Natural killer cell (primary cell): ENCODE results near the gene MBP. TPM values are rescaled to one million over a fixed set of nuclear protein-coding genes. Genes with fewer than 3 reads are reported as not detected.

Source experiments
- ATAC-seq, 3 donors: fragments of 150-1000 bp in 2 of 3; fragments of 200-7000 bp in 1 of 3; cut with Tn5 transposase; 1 replicate in 1 of 3; 2 replicates in 2 of 3; pipeline ENCODE4 v1.10.0; 2021; ENCODE audit warnings: mild to moderate bottlenecking in 2 of 3, moderate library complexity in 2 of 3
- DNase-seq, 2 donors: peaks; one replicate each; pipeline versions ENCODE4 v3.0.0 to v3.0.0-alpha.2; 2013 to 2021; ENCODE audit warnings: mixed read lengths in 1 of 2
- H3K27ac ChIP-seq: one replicate; pipeline ENCODE4 v1.5.1; 2013; ENCODE audit warnings: mild to moderate bottlenecking, low read length
- H3K27me3 ChIP-seq: one replicate; pipeline ENCODE4 v1.6.1; 2013; ENCODE audit warnings: low read length; ENCODE audit not compliant: control insufficient read depth, insufficient read depth
- H3K36me3 ChIP-seq: one replicate; pipeline ENCODE4 v1.6.1; 2013; ENCODE audit warnings: low read length; ENCODE audit not compliant: control insufficient read depth, insufficient read depth
- H3K4me1 ChIP-seq: one replicate; pipeline ENCODE4 v1.6.1; 2013; ENCODE audit warnings: low read length; ENCODE audit not compliant: control insufficient read depth, insufficient read depth
- H3K4me3 ChIP-seq: one replicate; pipeline ENCODE4 v1.5.1; 2013; ENCODE audit warnings: low read length
- H3K9me3 ChIP-seq: one replicate; pipeline ENCODE4 v1.6.1; 2013; ENCODE audit warnings: low read length; ENCODE audit not compliant: control insufficient read depth, insufficient read depth
- H3K27ac Mint-ChIP-seq, 2 donors: one replicate each; pipeline ENCODE4 v1.8.0; 2022; ENCODE audit warnings: mild to moderate bottlenecking in 2 of 2, mixed read lengths in 2 of 2, moderate library complexity in 1 of 2
- H3K27me3 Mint-ChIP-seq, 2 donors: one replicate each; pipeline ENCODE4 v1.8.0; 2022; ENCODE audit warnings: low read depth in 2 of 2, mixed read lengths in 2 of 2
- H3K36me3 Mint-ChIP-seq: one replicate; pipeline ENCODE4 v1.8.0; 2022; ENCODE audit warnings: mixed read lengths
- H3K4me1 Mint-ChIP-seq, 2 donors: one replicate each; pipeline ENCODE4 v1.8.0; 2022; ENCODE audit warnings: mixed read lengths in 2 of 2
- H3K4me3 Mint-ChIP-seq: one replicate; pipeline ENCODE4 v1.8.0; 2022; ENCODE audit warnings: mild to moderate bottlenecking, moderate library complexity, mixed read lengths
- H3K9me3 Mint-ChIP-seq, 2 donors: one replicate each; pipeline ENCODE4 v1.8.0; 2022; ENCODE audit warnings: mixed read lengths in 2 of 2
- CTCF ChIP-seq: fragments of 200-600 bp; IDR thresholded peaks from one replicate; pipeline ENCODE4 v1.8.0; 2022; ENCODE audit warnings: antibody characterized with exemption
- WGBS: methylation state at CpG from one replicate; pipeline ENCODE4 v1.1.7; 2013; ENCODE audit warnings: missing lambda C conversion rate; ENCODE audit not compliant: insufficient coverage; 5-methylcytosine and 5-hydroxymethylcytosine counted together
- intact Hi-C: fragments of 100-400 bp; cut with micrococcal nuclease; formaldehyde crosslinking; loops from one replicate; pipeline ENCODE4 v1.14.2; 2022
- total RNA-seq, 4 donors: library from RNA; stranded (reverse); fragments of 120-200 nt in 1 of 4; gene quantifications; one replicate each; pipeline versions ENCODE4 v1.2.3 to v1.2.4, GENCODE V29; 2013 to 2022

Gene MBP
- total RNA-seq, 3 donors from 2014 or later (not counting 1 experiment from before 2014, with no cell fraction given) = 183 to 344 (median 325) TPM

GRCh38 chr18:76943542-76944339 is 188.8 kb downstream of the MBP start:
- peaks cover 19 to 21% of the 10 kb centered on the region in 2 donors for H3K4me1 Mint-ChIP-seq
- H3K36me3 Mint-ChIP-seq = no peaks in the 10 kb centered on the region
- no peak for DNase-seq

GRCh38 chr18:76941284-76941683 is 191.3 kb downstream of the MBP start:
- intact Hi-C loops = no loop called here
- TF ChIP-seq CTCF = no peak
- Histone ChIP-seq H3K9me3 (no peaks in the 10 kb centered on the region), H3K27me3 (no peaks in the 10 kb centered on the region), H3K27ac (no peak overlapping the region), H3K4me1 (no peaks in the 10 kb centered on the region), H3K4me3 (no peak overlapping the region), H3K36me3 (peaks cover 25% of the 10 kb centered on the region)
- DNase-seq (no peak), ATAC-seq (no peak)
- H3K9me3 Mint-ChIP-seq = no peaks in the 10 kb centered on the region
- H3K27me3 Mint-ChIP-seq = no peaks in the 10 kb centered on the region
- no peaks in the 10 kb centered on the region for H3K36me3 Mint-ChIP-seq
- no peak overlapping the region for H3K4me3 Mint-ChIP-seq
- H3K27ac Mint-ChIP-seq = no peak overlapping the region
- H3K4me1 Mint-ChIP-seq = peaks cover 3 to 5% of the 10 kb centered on the region in 2 donors
- 96% methylated on average over 7 of the region's 9 CpGs for WGBS

More at GRCh38 chr18:76943542-76944339, 188.8 kb downstream of the MBP start:
- 93% methylated on average over 5 of the region's 6 CpGs for whole genome bisulfite sequencing
- Mint-ChIP-seq H3K9me3 (no peaks in the 10 kb centered on the region), H3K27ac (no peak overlapping the region), H3K4me3 (no peak overlapping the region), H3K27me3 (no peaks in the 10 kb centered on the region)
- peaks cover 8% of the 10 kb centered on the region for H3K4me1 ChIP-seq
- intact Hi-C loops = no loop called here
- H3K27me3 ChIP-seq = no peaks in the 10 kb centered on the region
- no peaks in the 10 kb centered on the region for H3K9me3 ChIP-seq
- H3K27ac ChIP-seq = no peak overlapping the region
- TF ChIP-seq CTCF = no peak
- H3K36me3 ChIP-seq = peaks cover 4% of the 10 kb centered on the region
- no peak for ATAC-seq
- no peak overlapping the region for H3K4me3 ChIP-seq

- Histone ChIP-seq H3K27me3 (no peaks in the 10 kb centered on the region), H3K4me1 (no peaks in the 10 kb centered on the region), H3K9me3 (no peaks in the 10 kb centered on the region), H3K36me3 (peaks cover 34% of the 10 kb centered on the region), H3K4me3 (no peak overlapping the region), H3K27ac (no peak overlapping the region)
- H3K27ac Mint-ChIP-seq = no peak overlapping the region
- no peaks in the 10 kb centered on the region for H3K4me1 Mint-ChIP-seq
- no peak for ATAC-seq
- no peaks in the 10 kb centered on the region for H3K36me3 Mint-ChIP-seq
- intact Hi-C loops = no loop called here
- H3K9me3 Mint-ChIP-seq = no peaks in the 10 kb centered on the region
- no peak for TF ChIP-seq CTCF
- no peaks in the 10 kb centered on the region for H3K27me3 Mint-ChIP-seq
- WGBS = 96% methylated on average over 12 of the region's 12 CpGs
- DNase-seq = no peak
- H3K4me3 Mint-ChIP-seq = no peak overlapping the region
Measured at GRCh38 chr18:76938619-76939018, 194.0 kb downstream of the MBP start.

GRCh38 chr18:76937597-76937996 is 195.0 kb downstream of the MBP start:
- H3K4me1 Mint-ChIP-seq = no peaks in the 10 kb centered on the region
- whole genome bisulfite sequencing = 100% methylated on average over 1 of the region's 1 CpG
- Histone ChIP-seq H3K27ac (no peak overlapping the region), H3K4me3 (no peak overlapping the region), H3K4me1 (no peaks in the 10 kb centered on the region), H3K36me3 (peaks cover 36% of the 10 kb centered on the region), H3K27me3 (no peaks in the 10 kb centered on the region), H3K9me3 (no peaks in the 10 kb centered on the region)
- ATAC-seq (no peak), DNase-seq (no peak)
- no peak for TF ChIP-seq CTCF
- no peaks in the 10 kb centered on the region for H3K9me3 Mint-ChIP-seq
- intact Hi-C loops = no loop called here
- no peak overlapping the region for H3K27ac Mint-ChIP-seq
- H3K36me3 Mint-ChIP-seq = no peaks in the 10 kb centered on the region
- H3K4me3 Mint-ChIP-seq = no peak overlapping the region
- H3K27me3 Mint-ChIP-seq = no peaks in the 10 kb centered on the region
